IPS DF 4.7 (cell line): ENCODE measurements around the gene NAALADL1.
"Not testable (repeated sequence)": the region's sequence is repeated elsewhere in the genome, so short reads cannot be mapped to it uniquely, and the experiment has no call there.

Source experiments
- DNase-seq: peaks from one replicate; pipeline ENCODE4 v3.0.0-alpha.2; 2013; ENCODE audit warnings: low spot score; ENCODE audit errors: extremely low read depth

Gene NAALADL1

DNA sequence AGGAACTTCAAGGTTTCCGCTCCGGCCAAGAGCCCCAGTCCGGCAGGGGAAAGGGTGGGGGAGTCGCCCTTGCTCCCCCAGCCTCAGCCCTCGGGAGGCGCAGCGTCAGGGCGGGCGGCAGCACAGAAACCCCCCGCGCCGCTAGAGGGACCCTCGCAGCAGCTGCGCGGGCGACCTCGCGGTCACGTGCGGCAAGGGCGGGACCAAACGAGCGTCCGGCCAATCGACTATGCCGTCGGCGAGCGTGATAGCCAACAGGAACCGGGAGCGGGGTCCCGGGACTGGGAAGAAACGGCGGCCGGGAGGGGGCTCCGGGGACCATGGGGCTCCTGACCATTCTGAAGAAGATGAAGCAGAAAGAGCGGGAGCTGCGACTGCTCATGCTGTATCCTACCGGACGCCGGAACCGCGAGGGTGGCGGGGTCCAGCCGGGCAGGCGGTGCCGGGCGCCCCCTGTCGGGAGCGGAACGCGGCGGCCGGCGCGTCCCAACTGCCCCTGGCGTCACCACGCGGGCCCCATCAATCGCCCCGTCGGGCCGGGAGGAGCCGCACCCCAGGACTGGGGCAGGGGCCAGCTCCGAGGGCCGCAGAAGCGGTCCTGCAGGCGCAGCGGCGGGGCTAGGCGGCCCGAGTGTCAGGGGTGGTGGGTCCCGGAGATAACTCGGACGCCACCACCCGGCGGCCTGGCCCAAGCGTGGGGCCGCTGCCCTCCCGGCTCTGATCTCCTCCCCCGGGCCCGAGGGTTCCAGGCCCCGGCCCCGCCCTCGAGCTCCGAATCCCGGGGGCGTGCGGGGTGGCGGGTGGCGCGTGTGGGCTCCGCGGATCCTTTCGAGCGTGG is 44.2 kb downstream of the NAALADL1 start, which contains the start of gene ARL2:
Gene ARL2, plus strand, starts transcription at position 273 of the 838 bp plus-strand sequence. Its CDS starts 48 bp downstream, at position 321.
- peak; percentile 53 for DNase-seq

- DNase-seq = peak; percentile 38
Observed at GRCh38 chr11:65013130-65013887, 45.0 kb downstream of the NAALADL1 start.

GRCh38 chr11:65008873-65009272 is 49.5 kb downstream of the NAALADL1 start:
- DNase-seq = no peak

- DNase-seq = no peak
Observed at GRCh38 chr11:65008016-65008415, 50.3 kb downstream of the NAALADL1 start.

- DNase-seq = not testable (repeated sequence)
Observed at GRCh38 chr11:65003968-65004367, 54.4 kb downstream of the NAALADL1 start.

DNA sequence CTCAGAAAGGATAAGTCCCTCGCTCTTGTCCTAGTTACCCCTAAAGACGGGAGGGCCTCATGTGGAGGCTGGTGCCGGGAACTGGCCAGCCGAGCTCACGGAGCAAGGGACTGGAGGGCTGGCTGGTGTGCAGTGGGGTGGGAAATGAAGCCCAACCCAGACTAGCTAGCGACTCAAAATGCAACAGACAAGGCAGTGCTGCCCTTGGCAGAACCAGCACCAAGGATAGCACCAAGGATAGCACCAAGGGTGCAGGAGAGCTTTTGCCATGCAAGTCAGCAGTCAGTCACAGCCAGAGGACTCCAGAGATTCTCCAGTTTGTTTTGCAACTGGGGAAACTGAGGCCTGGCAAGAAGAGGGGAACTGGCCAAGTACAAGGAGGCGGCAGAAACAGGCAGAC is 55.1 kb downstream of the NAALADL1 start:
- DNase-seq = no peak

DNA sequence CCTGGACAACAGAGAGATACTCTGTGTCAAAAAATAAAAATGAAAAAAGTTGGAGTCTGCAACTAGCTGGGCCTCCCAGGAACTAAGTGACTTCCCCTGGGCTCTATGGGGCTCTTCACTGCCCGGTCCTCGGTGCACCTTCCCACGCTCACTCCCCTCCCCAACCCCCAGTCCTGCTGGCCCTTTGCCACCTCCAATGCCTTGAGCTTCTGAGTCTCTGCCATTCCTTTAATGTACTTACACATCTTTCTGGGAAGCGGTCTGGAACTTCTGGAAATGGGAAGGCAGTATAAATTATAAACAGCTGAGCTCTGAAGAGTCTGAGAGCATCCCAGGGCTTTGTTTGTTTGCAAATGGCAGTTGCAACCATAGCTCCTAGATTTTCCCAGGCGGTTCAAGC is 55.6 kb downstream of the NAALADL1 start:
- DNase-seq = no peak

DNA sequence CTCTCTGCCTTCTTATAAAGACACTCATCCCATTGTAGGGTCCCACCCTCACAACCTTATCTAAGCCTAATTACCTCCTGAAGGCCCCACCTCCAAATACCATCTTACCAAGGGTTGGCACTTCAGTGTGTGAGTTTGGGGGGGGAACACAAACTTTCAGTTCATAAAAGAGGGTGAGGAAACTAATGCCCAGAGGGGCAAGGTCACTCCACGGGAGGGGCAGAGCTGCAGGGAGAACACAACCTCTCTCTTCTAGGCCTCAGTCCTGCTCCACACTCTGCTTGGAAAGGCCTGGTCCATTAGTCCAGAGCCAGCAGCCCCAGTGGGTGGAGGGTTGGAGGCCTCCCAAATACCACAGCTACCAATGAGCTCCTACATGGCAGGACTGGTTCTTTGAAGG is 58.9 kb downstream of the NAALADL1 start:
- no peak for DNase-seq

DNA sequence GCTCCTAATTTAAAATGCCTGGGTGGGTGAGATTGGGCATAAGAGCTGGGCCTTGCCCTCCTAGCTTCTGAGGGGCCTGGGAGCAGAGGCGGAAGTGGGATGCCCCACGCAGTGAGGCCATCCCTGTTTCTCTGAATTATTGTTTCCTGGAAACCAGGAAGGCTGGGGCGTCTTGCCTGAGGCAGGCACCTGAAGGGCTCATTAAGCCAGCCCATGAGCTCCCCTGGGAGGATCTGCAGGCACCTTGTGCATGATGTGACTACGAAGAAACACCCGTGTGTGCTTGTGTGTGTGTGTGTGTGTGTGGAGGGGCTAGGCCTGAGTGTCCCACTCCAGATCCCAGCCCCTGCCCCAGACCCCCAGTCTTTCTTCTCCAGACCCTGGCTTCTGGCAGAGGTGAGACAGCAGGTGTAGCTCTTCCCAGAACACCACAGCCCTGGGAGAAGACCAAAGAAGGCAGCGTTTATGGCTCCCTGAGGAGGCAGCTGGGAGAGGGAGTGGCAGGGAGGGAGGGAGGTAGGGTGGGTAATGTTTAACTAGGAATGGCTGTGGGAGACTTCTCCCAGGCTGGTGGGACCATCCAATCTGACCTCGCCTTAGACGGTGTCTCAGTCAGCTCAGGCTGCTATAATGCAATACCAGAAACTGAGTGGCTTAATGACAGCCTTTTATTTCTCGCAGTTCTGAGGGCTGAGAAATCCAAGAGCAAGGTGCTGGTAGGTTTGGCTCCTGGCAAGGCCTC is 59.5 kb downstream of the NAALADL1 start:
- DNase-seq = no peak

- DNase-seq = no peak
Observed at GRCh38 chr11:64998141-64998540, 60.2 kb downstream of the NAALADL1 start.

DNA sequence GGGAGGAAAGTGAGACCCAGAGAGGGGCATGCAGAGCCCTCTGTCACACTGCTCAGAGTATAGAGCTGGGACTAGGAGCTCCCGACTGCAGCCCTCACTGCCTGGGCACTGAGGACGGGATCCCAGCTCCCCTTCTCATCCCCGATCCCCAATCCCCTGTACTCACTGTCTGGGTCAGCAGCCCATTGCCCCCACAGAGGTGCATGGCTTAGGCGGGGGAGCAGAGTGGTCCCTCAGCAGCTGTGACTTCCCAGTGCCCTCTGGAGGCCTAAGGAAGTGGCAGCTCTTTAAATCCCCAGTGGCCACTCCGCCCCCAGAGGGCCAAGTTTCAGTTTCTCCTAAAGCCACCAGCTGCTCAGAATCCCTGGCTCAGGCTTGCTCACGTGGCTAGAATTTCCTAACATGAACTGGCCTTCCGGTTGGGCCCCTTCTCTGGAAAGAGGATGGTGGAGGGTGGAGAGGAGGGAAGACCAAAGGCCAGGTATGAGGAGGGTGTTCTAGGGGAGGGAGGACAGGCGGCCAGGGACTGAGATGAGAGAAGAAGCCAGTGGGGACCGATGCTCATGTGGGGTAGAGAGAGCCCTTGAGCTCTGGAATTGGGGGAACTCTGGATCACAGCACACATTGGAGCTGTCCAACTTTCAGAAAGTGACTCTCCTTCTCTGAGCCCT is 61.5 kb downstream of the NAALADL1 start, which contains the start of gene BATF2:
Gene BATF2, minus strand, starts transcription at position 262 of the 671 bp plus-strand sequence. Its CDS starts 57 bp downstream, at position 205.
- DNase-seq = peak; percentile 64

DNA sequence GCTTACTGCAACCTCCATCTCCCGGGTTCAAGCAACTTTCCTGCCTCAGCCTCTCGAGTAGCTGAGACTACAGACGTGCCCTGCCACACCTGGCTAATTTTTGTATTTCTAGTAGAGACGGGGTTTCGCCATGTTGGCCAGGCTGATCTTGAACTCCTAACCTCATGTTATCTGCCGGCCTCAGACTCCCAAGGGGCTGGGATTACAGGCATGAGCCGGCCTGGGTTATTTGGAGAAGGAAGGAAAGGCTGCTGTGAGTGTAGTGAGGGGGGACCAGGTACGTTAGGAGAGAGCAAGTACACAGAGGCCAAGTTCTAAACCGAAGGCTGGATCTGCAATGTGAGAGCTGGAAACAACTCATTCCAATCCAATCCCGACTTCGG is 62.0 kb downstream of the NAALADL1 start:
- DNase-seq = no peak
